Activated CD4-positive, alpha-beta T cell treated with anti-CD3 and anti-CD28 coated beads, Interleukin-2, Interleukin-4, amounts not matched to agents 100 ng/mL and 50 ng/mL, durations not matched to agents 16 hours and 8 hours (primary cell): ENCODE measurements around the gene BTNL2.
"Not testable (repeated sequence)": the region's sequence is repeated elsewhere in the genome, so short reads cannot be mapped to it uniquely, and the experiment has no call there.

Source experiments
- DNase-seq: peaks from one replicate; pipeline ENCODE4 v3.0.0-alpha.2; 2020; ENCODE audit warnings: low spot score

Gene BTNL2

DNA sequence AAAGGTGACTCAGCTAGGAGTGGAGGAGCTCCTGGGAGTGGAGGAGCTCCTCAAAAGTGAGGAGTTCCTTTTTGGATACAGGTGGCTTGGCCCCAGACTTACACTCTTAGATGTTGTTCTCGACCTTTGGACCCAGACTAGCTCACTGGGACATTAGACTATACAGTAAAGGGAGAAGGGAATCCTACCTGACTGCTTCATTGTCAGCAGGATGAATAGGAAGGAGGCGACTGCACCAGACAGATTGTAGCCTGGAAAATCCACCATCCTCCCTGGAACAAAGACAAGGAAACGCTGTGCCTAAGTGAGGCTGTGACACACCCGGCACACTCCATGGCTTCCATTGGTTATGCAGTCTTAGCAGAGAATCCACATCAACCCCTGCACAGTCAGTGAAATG lies at the start of gene BTNL2:
Gene BTNL2, minus strand, starts transcription at position 325 of the 400 bp plus-strand sequence. Its CDS starts 58 bp downstream, at position 267.
- DNase-seq = no peak

DNA sequence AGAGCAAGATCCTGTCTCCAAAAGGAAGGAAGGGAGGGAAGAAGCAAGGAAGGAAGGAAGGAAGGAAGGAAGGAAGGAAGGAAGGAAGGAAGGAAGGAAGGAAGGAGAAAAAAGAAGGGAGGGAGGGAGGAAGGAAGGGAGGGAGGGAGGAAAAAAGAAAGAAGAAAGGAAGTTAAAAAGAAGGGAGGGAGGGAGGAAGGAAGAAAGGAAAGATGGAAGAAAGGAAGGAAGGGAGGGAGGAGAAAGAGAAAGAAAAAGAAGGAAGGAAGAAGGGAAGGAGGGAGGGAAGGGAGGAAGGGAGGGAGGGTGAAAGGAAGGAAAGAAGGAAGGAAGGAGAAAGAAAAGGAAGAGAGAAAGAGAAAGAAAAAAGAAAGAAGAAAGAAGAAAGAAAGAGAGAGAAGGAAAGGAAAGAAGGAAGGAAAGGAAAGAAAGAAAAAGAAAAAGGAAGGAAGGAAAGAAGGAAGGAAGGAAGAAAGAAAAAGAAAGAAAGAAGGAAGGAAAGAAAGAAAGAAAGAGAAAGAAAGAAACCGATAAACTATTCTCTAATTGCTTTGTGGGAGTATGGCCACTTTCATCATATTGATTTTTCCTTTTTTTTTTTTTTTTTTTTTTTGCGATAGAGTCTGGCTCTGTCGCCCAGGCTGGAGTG lies 42.2 kb upstream of the BTNL2 start:
- DNase-seq = no peak

- DNase-seq = no peak
Measured at GRCh38 chr6:32447932-32448331, 41.0 kb upstream of the BTNL2 start.

- no peak for DNase-seq
Measured at GRCh38 chr6:32445321-32445854, 38.4 kb upstream of the BTNL2 start.

GRCh38 chr6:32444433-32444832 lies 37.5 kb upstream of the BTNL2 start:
- no peak for DNase-seq

GRCh38 chr6:32442977-32443552 lies 36.1 kb upstream of the BTNL2 start:
- DNase-seq = no peak

GRCh38 chr6:32442243-32442667 lies 35.3 kb upstream of the BTNL2 start:
- no peak for DNase-seq

- peak; percentile 94 for DNase-seq
Measured at GRCh38 chr6:32439602-32440214, 32.7 kb upstream of the BTNL2 start, which contains the start of gene HLA-DRA. Gene HLA-DRA (plus strand): TSS chr6:32439887. CDS start chr6:32439951, 64 bp downstream.

DNA sequence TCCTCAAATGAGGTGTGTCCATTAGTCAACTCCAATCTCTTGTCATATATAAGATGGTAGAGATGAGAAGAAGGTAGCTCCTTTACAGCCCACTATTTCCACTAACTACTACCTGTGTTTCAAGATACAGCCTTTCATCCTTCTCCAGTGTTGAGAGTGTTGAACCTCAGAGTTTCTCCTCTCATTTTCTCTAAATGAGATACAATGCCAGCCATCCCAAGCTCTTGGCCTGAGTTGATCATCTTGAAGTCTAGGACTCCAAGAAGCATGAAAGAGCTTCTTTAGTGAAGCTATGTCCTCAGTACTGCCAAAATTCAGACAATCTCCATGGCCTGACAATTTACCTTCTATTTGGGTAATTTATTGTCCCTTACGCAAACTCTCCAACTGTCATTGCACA lies 32.2 kb upstream of the BTNL2 start:
- DNase-seq = no peak

GRCh38 chr6:32436995-32437836 lies 30.2 kb upstream of the BTNL2 start:
- DNase-seq = peak; percentile 63

DNA sequence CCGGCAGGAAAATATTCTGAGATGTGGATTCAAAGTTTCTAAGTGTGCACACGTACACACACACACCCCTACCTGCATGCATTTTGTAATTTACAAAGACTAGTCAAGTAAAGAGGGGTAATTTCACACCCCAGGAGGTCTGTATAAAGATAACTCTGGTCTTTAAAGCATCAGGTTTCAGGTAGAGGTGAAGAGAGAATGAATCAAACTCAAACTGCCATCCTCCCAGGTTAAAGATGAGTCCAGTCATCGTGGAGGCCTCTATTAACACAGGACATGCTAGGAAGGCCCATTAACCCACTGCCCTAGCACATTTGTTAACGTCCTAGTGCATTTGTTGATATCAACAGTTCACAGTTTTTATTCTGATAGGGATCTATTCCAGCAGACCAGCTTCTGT lies 29.2 kb upstream of the BTNL2 start:
- DNase-seq = no peak

DNA sequence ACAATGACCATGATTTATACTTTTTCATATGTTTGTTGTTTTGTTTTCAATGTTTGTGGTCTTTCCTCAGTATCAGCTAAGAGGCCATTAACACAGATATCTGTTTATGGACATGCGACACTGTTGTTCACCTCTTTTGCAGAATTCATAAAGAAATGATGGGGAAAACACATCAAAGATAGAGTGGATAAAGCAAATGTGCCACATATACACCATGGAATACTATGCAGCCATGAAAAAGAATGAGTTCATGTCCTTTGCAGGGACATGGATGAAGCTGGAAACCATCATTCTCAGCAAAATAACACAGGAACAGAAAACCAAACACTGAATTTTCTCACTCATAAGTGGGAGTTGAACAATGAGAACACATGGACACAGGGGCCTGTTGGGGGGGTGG lies 27.0 kb upstream of the BTNL2 start:
- not testable (repeated sequence) for DNase-seq

DNA sequence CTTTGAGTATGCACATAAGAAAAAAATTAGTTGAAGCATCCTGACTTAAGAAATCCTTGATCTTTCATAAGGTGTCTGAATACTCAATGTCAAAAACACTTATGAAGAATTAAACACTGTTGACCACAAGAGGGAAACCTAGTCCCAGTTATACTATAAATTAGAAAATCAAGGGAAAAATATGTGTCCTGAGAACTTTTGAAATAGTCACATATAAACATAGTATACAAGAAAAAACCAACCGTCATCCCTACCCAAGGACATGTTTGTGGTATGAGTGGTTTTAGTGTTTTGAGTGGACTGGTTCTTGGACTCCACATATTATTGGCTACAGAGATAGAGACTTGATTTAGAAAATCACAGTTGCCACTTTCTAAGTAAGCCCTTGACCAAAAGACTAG lies 25.1 kb upstream of the BTNL2 start:
- peak; percentile 42 for DNase-seq

DNA sequence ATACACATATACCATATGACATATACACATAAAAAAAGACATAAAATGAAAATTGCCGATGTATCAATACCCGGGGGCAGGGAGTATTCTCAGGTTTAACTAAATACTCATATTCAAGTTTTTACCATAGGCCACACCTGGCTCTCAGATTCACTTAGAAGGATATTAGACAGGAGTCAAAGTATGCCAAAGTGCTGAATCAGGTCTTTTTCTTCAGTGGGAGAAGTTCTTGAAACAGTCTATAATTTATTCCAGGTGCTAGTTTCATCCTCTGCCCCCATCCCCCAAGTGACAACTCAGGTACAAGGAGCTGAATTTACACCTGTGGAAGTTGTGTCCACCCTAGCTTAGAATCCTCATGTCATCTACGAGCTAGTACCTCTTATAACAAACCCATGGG lies 24.2 kb upstream of the BTNL2 start:
- no peak for DNase-seq

DNA sequence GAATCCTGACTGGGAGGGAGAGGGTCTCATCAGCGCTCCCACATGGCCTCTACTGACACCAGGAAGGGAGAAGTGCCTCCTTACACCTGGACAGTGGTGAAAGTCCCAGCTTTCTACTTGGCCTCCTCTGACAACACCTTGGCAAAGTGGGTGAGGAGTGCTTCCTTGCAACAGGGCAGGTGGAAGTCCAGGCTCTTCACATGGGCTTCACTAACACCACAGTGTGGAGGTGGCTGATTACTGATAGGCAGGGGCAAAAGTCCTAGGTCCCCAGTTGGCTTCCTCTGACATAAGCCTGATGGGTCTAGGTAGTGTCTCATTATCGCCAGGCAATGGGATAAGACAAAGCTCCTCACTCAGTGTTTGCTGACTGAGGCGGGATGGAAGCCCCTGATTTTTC lies 23.2 kb upstream of the BTNL2 start:
- DNase-seq = no peak

- no peak for DNase-seq
Measured at GRCh38 chr6:32427934-32428474, 21.0 kb upstream of the BTNL2 start.

GRCh38 chr6:32427218-32427617 lies 20.2 kb upstream of the BTNL2 start:
- DNase-seq = no peak

GRCh38 chr6:32426338-32426737 lies 19.4 kb upstream of the BTNL2 start:
- DNase-seq = no peak

DNA sequence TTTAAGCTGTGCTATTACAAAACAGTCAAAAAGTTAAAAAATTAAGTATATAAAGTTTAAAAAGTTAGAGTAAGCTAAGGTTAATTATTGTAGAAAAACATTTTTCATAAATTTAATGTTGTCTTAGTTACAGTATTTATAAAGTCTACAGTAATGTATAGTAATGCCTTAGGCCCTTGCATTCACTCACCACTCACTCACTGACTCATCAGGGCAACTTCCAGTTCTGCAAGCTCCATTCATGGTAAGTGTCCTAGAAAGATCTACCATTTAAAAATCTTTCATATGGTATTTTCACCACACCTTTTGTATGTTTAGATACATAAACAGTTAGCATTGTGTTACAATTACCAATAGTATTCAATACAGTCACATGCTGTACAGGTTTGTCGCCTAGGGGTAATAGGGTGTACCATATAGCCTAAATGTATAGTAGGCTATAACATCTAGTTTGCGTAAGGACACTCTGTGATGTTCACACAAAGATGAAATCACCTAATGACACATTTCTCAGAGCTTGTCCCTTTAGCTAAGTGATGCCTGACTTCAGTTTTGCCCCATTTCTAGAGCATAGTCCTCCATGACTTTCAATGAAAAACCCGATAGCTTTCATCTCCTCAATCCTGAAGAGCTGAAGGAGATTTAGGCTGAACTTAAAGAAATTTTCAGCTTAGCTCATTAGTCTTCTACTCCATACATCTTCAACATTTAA lies 17.8 kb upstream of the BTNL2 start:
- DNase-seq = no peak

- no peak for DNase-seq
Measured at GRCh38 chr6:32416036-32416435, 9.1 kb upstream of the BTNL2 start.

GRCh38 chr6:32415521-32416019 lies 8.6 kb upstream of the BTNL2 start:
- peak; percentile 77 for DNase-seq
